Activated T-cell treated with anti-CD3 and anti-CD28 coated beads for 48 hours (primary cell): ENCODE data around the gene CHMP1B.

Experiments
- DNase-seq: peaks from one replicate; pipeline ENCODE4 v3.0.0-alpha.2; 2020; ENCODE audit warnings: low read depth

Gene CHMP1B

DNA sequence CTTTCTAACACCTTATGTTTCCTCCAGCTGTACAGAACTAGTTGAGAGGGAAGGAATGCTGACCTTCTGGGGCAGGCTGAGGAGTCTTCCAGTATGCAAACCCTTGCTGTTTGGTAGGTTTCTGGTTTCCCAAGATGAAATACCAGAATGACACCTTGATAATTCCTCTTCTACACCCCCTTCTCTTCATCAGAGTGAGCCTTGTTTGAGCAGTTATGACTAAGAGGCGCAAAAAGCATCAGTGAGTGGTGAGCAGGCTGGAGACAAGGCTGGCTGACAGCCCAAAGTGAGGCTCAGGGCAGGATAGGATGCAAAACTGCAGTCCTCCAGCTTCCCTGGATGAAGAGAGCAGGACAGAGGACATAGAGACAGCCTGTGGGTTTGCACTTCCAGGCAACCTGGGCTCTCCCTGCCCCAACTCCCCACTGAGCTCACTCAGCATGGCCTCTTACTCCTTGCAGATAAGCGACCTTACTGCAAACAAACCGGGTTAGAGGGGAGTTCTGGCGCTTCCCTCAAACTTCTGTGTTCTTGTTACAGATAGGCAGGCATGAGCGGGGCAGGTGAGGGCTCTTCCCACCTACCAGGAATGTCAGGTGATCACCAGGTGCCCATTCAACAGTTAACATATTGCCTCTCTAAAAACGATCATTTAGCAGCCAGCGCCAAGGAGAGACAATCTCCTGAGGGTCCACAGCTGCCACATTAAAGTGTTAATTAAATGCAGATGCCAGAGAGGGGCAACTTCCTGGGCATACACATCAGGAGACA is 51.5 kb downstream of the CHMP1B start:
- no peak for DNase-seq
